Endothelial cell (in vitro differentiated cells): ENCODE results near the gene CDHR5. TPM values are rescaled to one million over a fixed set of nuclear protein-coding genes. Genes with fewer than 3 reads are reported as not detected.
A peak's percentile ranks its signal among the peaks of the same experiment; 100 is the strongest.

Experiments used
- DNase-seq: peaks from one replicate; pipeline ENCODE4 v3.0.0; 2021; ENCODE audit warnings: low spot score
- H3K27ac Mint-ChIP-seq: one replicate; pipeline ENCODE4 v1.8.0; 2021; ENCODE audit warnings: mixed read lengths, inconsistent platforms; ENCODE audit not compliant: unreplicated experiment
- H3K27me3 Mint-ChIP-seq: one replicate; pipeline ENCODE4 v1.8.0; 2021; ENCODE audit warnings: mild to moderate bottlenecking, moderate library complexity, mixed read lengths, inconsistent platforms; ENCODE audit not compliant: unreplicated experiment
- H3K36me3 Mint-ChIP-seq: one replicate; pipeline ENCODE4 v1.8.0; 2021; ENCODE audit warnings: mild to moderate bottlenecking, low read depth, mixed read lengths, inconsistent platforms; ENCODE audit not compliant: unreplicated experiment
- H3K4me1 Mint-ChIP-seq: one replicate; pipeline ENCODE4 v1.8.0; 2021; ENCODE audit warnings: mild to moderate bottlenecking, mixed read lengths, inconsistent platforms; ENCODE audit not compliant: unreplicated experiment
- H3K4me3 Mint-ChIP-seq: one replicate; pipeline ENCODE4 v1.8.0; 2021; ENCODE audit warnings: mild to moderate bottlenecking, mixed read lengths, inconsistent platforms; ENCODE audit not compliant: unreplicated experiment
- H3K9me3 Mint-ChIP-seq: one replicate; pipeline ENCODE4 v1.8.0; 2021; ENCODE audit warnings: mixed read lengths, inconsistent platforms; ENCODE audit not compliant: unreplicated experiment
- CTCF ChIP-seq: fragments of 200-600 bp; sonication (generic); IDR thresholded peaks from one replicate; pipeline ENCODE4 v1.5.0; 2021; ENCODE audit warnings: antibody characterized with exemption; ENCODE audit not compliant: unreplicated experiment
- total RNA-seq: library from RNA; stranded (reverse); fragmentation: NEBNext Ultra II Directional; extraction: Animal tissue kit (Norgen Biotek cat#: 25700); gene quantifications from one replicate; pipeline ENCODE4 v1.2.1, GENCODE V29; 2021; ENCODE audit not compliant: unreplicated experiment

Gene CDHR5
- total RNA-seq, 1 donor from 2014 or later = not detected

GRCh38 chr11:606245-606644 is 18.5 kb downstream of the CDHR5 start:
- TF ChIP-seq CTCF = no peak

GRCh38 chr11:605286-606129 is 19.2 kb downstream of the CDHR5 start:
- no peak for DNase-seq
- no peak for TF ChIP-seq CTCF
- no peak overlapping the region for H3K27ac Mint-ChIP-seq

More at GRCh38 chr11:606245-606644, 18.5 kb downstream of the CDHR5 start:
- Mint-ChIP-seq H3K27ac (no peak overlapping the region), H3K4me3 (peak overlapping the region; percentile 51), H3K36me3 (peaks cover 20% of the 10 kb centered on the region), H3K27me3 (peaks cover 7% of the 10 kb centered on the region), H3K4me1 (no peaks in the 10 kb centered on the region), H3K9me3 (no peaks in the 10 kb centered on the region)
- no peak for DNase-seq

GRCh38 chr11:603154-603553 is 21.6 kb downstream of the CDHR5 start:
- Mint-ChIP-seq H3K27me3 (peaks cover 4% of the 10 kb centered on the region), H3K36me3 (peaks cover 26% of the 10 kb centered on the region)

More at GRCh38 chr11:605286-606129, 19.2 kb downstream of the CDHR5 start:
- Mint-ChIP-seq H3K36me3 (peaks cover 20% of the 10 kb centered on the region), H3K9me3 (no peaks in the 10 kb centered on the region), H3K4me1 (no peaks in the 10 kb centered on the region), H3K4me3 (no peak overlapping the region), H3K27me3 (peaks cover 7% of the 10 kb centered on the region)

GRCh38 chr11:601573-602245 is 23.0 kb downstream of the CDHR5 start:
- Mint-ChIP-seq H3K36me3 (peaks cover 29% of the 10 kb centered on the region), H3K27me3 (peaks cover 4% of the 10 kb centered on the region), H3K4me3 (no peak overlapping the region), H3K4me1 (no peaks in the 10 kb centered on the region), H3K9me3 (no peaks in the 10 kb centered on the region), H3K27ac (no peak overlapping the region)
- TF ChIP-seq CTCF = no peak
- no peak for DNase-seq

More at GRCh38 chr11:603154-603553, 21.6 kb downstream of the CDHR5 start:
- no peaks in the 10 kb centered on the region for H3K4me1 Mint-ChIP-seq
- H3K9me3 Mint-ChIP-seq = no peaks in the 10 kb centered on the region
- no peak for DNase-seq
- no peak overlapping the region for H3K4me3 Mint-ChIP-seq
- TF ChIP-seq CTCF = no peak
- no peak overlapping the region for H3K27ac Mint-ChIP-seq
